ENCODE measurements around the gene ELMOD3.
"Not testable (repeated sequence)": the region's sequence is repeated elsewhere in the genome, so short reads cannot be mapped to it uniquely, and the experiment has no call there.

Gene ELMOD3

GRCh38 chr2:85354286-85355072, at the start of gene ELMOD3, which contains the start of gene RETSAT:
TSS of gene ELMOD3 (plus strand) at chr2:85354769. CDS start at chr2:85357199, 2,430 bp downstream.
TSS of gene RETSAT (minus strand) at chr2:85354528. CDS start at chr2:85354507, 21 bp downstream.
- DNase-seq, result peak; percentile 100

- DNase-seq, result no peak
These were observed 47.1 kb upstream of the ELMOD3 start for GRCh38 chr2:85307527-85307897.

- DNase-seq, result no peak
These were observed 46.4 kb upstream of the ELMOD3 start for GRCh38 chr2:85308201-85308600.

GRCh38 chr2:85308896-85309555, 45.5 kb upstream of the ELMOD3 start:
- DNase-seq, result no peak

- DNase-seq, result no peak
These were observed 44.8 kb upstream of the ELMOD3 start for GRCh38 chr2:85309699-85310321.

- DNase-seq, result no peak
These were observed 44.2 kb upstream of the ELMOD3 start for GRCh38 chr2:85310330-85310729.

- peak; percentile 28 for DNase-seq
These were observed 42.2 kb upstream of the ELMOD3 start for GRCh38 chr2:85312404-85312803.

- DNase-seq, result no peak
These were observed 39.7 kb upstream of the ELMOD3 start for GRCh38 chr2:85314884-85315242.

- DNase-seq, result not testable (repeated sequence)
These were observed 38.6 kb upstream of the ELMOD3 start for GRCh38 chr2:85315921-85316320.

- peak; percentile 86 for DNase-seq
These were observed 36.1 kb upstream of the ELMOD3 start for GRCh38 chr2:85318222-85319074.

GRCh38 chr2:85319796-85320195, 34.8 kb upstream of the ELMOD3 start:
- no peak for DNase-seq

GRCh38 chr2:85323351-85323987, 31.1 kb upstream of the ELMOD3 start:
- DNase-seq, result no peak

GRCh38 chr2:85323988-85324367, 30.6 kb upstream of the ELMOD3 start:
- not testable (repeated sequence) for DNase-seq

- peak; percentile 9 for DNase-seq
These were observed 29.7 kb upstream of the ELMOD3 start for GRCh38 chr2:85324639-85325465.

- DNase-seq, result no peak
These were observed 29.1 kb upstream of the ELMOD3 start for GRCh38 chr2:85325466-85325811.

- peak; percentile 12 for DNase-seq
These were observed 28.0 kb upstream of the ELMOD3 start for GRCh38 chr2:85326406-85327159.

- peak; percentile 23 for DNase-seq
These were observed 27.3 kb upstream of the ELMOD3 start for GRCh38 chr2:85327160-85327821.

- DNase-seq, result peak; percentile 92
These were observed 26.5 kb upstream of the ELMOD3 start, which contains the start of gene TGOLN2 for GRCh38 chr2:85327822-85328617. TSS of gene TGOLN2 (minus strand) at chr2:85327989. CDS start at chr2:85327962, 27 bp downstream.

- no peak for DNase-seq
These were observed 25.4 kb upstream of the ELMOD3 start for GRCh38 chr2:85329181-85329651.

Measured in fibroblast of skin of right quadriceps (primary cell).